Loucy (cell line): ENCODE data around the gene PCDHGB5.

Experiments
- CTCF ChIP-seq: fragments of 200-600 bp; sonication (generic); conservative IDR thresholded peaks from 2 replicates; pipeline ENCODE4 v1.5.1; 2014; ENCODE audit warnings: mild to moderate bottlenecking, antibody characterized with exemption, low read length
- EZH2phosphoT487 ChIP-seq: fragments of 200-600 bp; IDR thresholded peaks from 2 replicates; pipeline ENCODE4 v1.6.1; 2018; ENCODE audit warnings: antibody characterized with exemption, mild to moderate bottlenecking, moderate library complexity, borderline replicate concordance

- no peak for TF ChIP-seq CTCF
- no peak for TF ChIP-seq EZH2phosphoT487
Observed at GRCh38 chr5:141363952-141364660, 33.6 kb upstream of the PCDHGB5 start, which contains the start of gene PCDHGA5.
